ENCODE measurements around the gene GABBR1. TPM values are rescaled to one million over a fixed set of nuclear protein-coding genes. Genes with fewer than 3 reads are reported as not detected.
"Not testable (repeated sequence)": the region's sequence is repeated elsewhere in the genome, so short reads cannot be mapped to it uniquely, and the experiment has no call there.

Gene GABBR1
- polyA plus RNA-seq, 1 of the 3 experiments (the other 2 are of a cell fraction) = 26.8 TPM

- no peaks in the 10 kb centered on the region for H4K20me1 ChIP-seq (ENCODE audit: insufficient read depth)
- no peak overlapping the region for H3K4me3 ChIP-seq (ENCODE audit: low read depth in 2 of 2, low read length in 1 of 2)
- H3K9me2 ChIP-seq = no peaks in the 10 kb centered on the region
- TF ChIP-seq TEAD4 (IDR thresholded peaks at IDR 0.05; ENCODE audit: borderline replicate concordance, insufficient read depth) = no peak
- no peak for TF ChIP-seq REST (IDR thresholded peaks at IDR 0.05; ENCODE audit: low read depth, low read length)
- TF ChIP-seq MEF2A (IDR thresholded peaks at IDR 0.05; ENCODE audit: borderline replicate concordance, low read depth) = no peak
- TF ChIP-seq RFX5 (IDR thresholded peaks at IDR 0.05; ENCODE audit: low read length) = no peak
- TF ChIP-seq MAX (IDR thresholded peaks at IDR 0.05; ENCODE audit: low read depth) = no peak
- no peak for TF ChIP-seq TAF1 (IDR thresholded peaks at IDR 0.05; ENCODE audit: borderline replicate concordance, low read depth, low read length)
- no peak for TF ChIP-seq PBX3 (IDR thresholded peaks at IDR 0.05)
- TF ChIP-seq FOXM1 (IDR thresholded peaks at IDR 0.05; ENCODE audit: low read depth) = no peak
- TF ChIP-seq SMC3 (IDR thresholded peaks at IDR 0.05; ENCODE audit: low read depth, low read length) = no peak
- TF ChIP-seq ZBTB33 (IDR thresholded peaks at IDR 0.05; ENCODE audit: borderline replicate concordance, low read depth) = no peak
- TF ChIP-seq USF1 (IDR thresholded peaks at IDR 0.05; ENCODE audit: borderline replicate concordance, low read depth) = no peak
- DNase-seq = no peak
- POLR2A ChIA-PET = no interaction called here
- no peaks in the 10 kb centered on the region for H3F3A ChIP-seq (replicated peaks; ENCODE audit: insufficient read depth)
- no peak overlapping the region for H2AFZ ChIP-seq (ENCODE audit: low read depth)
- H3K79me2 ChIP-seq (ENCODE audit: insufficient read depth) = no peaks in the 10 kb centered on the region
- no peak overlapping the region for H3K9ac ChIP-seq
- H3K4me1 ChIP-seq (ENCODE audit: control insufficient read depth in 1 of 2, insufficient read depth in 2 of 2, low read depth in 1 of 2, low read length in 1 of 2) = no peaks in the 10 kb centered on the region
- H3K9me3 ChIP-seq = no peaks in the 10 kb centered on the region
- H3K4me2 ChIP-seq = no peak overlapping the region
- peaks cover 27% of the 10 kb centered on the region for H3K27me3 ChIP-seq (ENCODE audit: insufficient read depth)
- 3% methylated on average over 5 of the region's 5 CpGs for WGBS (ENCODE audit: low lambda C conversion rate)
- no peak overlapping the region for H3K27ac ChIP-seq (ENCODE audit: low read depth in 2 of 2, low read length in 1 of 2)
- H3K36me3 ChIP-seq (replicated peaks in 1 of 2; ENCODE audit: control insufficient read depth in 1 of 2, insufficient read depth in 2 of 2, low read length in 1 of 2) = no peaks in the 10 kb centered on the region
- CTCF ChIA-PET = interaction anchor here (0.6 to 9.1 kb wide), 2 partner anchors 12 to 73 kb away, joined by 3 to 120 read pairs; no protein-coding TSS in a partner anchor
Measured at GRCh38 chr6:29663300-29664042, 30.5 kb upstream of the GABBR1 start.

- H3K9me2 ChIP-seq; H3K4me2 ChIP-seq; H3K4me1 ChIP-seq (ENCODE audit: control insufficient read depth in 1 of 2, insufficient read depth in 2 of 2, low read depth in 1 of 2, low read length in 1 of 2); H3K36me3 ChIP-seq (replicated peaks in 1 of 2; ENCODE audit: control insufficient read depth in 1 of 2, insufficient read depth in 2 of 2, low read length in 1 of 2); H3F3A ChIP-seq (replicated peaks; ENCODE audit: insufficient read depth); H3K27ac ChIP-seq (ENCODE audit: low read depth in 2 of 2, low read length in 1 of 2); DNase-seq; H3K4me3 ChIP-seq (ENCODE audit: low read depth in 2 of 2, low read length in 1 of 2); H3K9me3 ChIP-seq; H4K20me1 ChIP-seq (ENCODE audit: insufficient read depth); H2AFZ ChIP-seq (ENCODE audit: low read depth); H3K79me2 ChIP-seq (ENCODE audit: insufficient read depth); POLR2A ChIA-PET; H3K9ac ChIP-seq: not testable (repeated sequence)
- H3K27me3 ChIP-seq (ENCODE audit: insufficient read depth) = peaks cover 29% of the 10 kb centered on the region
- WGBS (ENCODE audit: low lambda C conversion rate) = 52% methylated on average over 14 of the region's 14 CpGs
- CTCF ChIA-PET = interaction anchor here (1.1 to 9.1 kb wide), 2 partner anchors 10 to 14 kb away, joined by 3 to 120 read pairs; no protein-coding TSS in a partner anchor
Measured at GRCh38 chr6:29661502-29662141, 28.6 kb upstream of the GABBR1 start.
